ENCODE data around the gene TMPRSS4.

The TMPRSS4 gene

GRCh38 chr11:118108513-118108912 is 31.6 kb downstream of the TMPRSS4 start:
- DNase-seq: no peak

- no peak for DNase-seq
Measured at GRCh38 chr11:118109231-118109630, 32.4 kb downstream of the TMPRSS4 start.

GRCh38 chr11:118111019-118111743 is 34.3 kb downstream of the TMPRSS4 start:
- no peak for DNase-seq

GRCh38 chr11:118111744-118112035 is 34.8 kb downstream of the TMPRSS4 start:
- DNase-seq: no peak

- DNase-seq: no peak
Measured at GRCh38 chr11:118112711-118113430, 36.0 kb downstream of the TMPRSS4 start.

- DNase-seq: no peak
Measured at GRCh38 chr11:118114266-118114665, 37.4 kb downstream of the TMPRSS4 start.

GRCh38 chr11:118115048-118115447 is 38.2 kb downstream of the TMPRSS4 start:
- DNase-seq: no peak

- DNase-seq: no peak
Measured at GRCh38 chr11:118117790-118118601, 41.1 kb downstream of the TMPRSS4 start.

- no peak for DNase-seq
Measured at GRCh38 chr11:118120793-118121192, 43.9 kb downstream of the TMPRSS4 start.

GRCh38 chr11:118124929-118125535 is 48.2 kb downstream of the TMPRSS4 start:
- DNase-seq: no peak

- DNase-seq: no peak
Measured at GRCh38 chr11:118126082-118126838, 49.4 kb downstream of the TMPRSS4 start.

- no peak for DNase-seq
Measured at GRCh38 chr11:118128310-118128709, 51.4 kb downstream of the TMPRSS4 start.

- no peak for DNase-seq
Measured at GRCh38 chr11:118128721-118129470, 52.0 kb downstream of the TMPRSS4 start.

- DNase-seq: no peak
Measured at GRCh38 chr11:118129471-118130172, 52.7 kb downstream of the TMPRSS4 start.

- no peak for DNase-seq
Measured at GRCh38 chr11:118132385-118133151, 55.7 kb downstream of the TMPRSS4 start.

GRCh38 chr11:118133816-118134215 is 56.9 kb downstream of the TMPRSS4 start:
- no peak for DNase-seq

GRCh38 chr11:118135051-118135795 is 58.3 kb downstream of the TMPRSS4 start:
- no peak for DNase-seq

GRCh38 chr11:118135796-118136165 is 58.9 kb downstream of the TMPRSS4 start:
- DNase-seq: no peak

- DNase-seq: no peak
Measured at GRCh38 chr11:118136341-118136740, 59.5 kb downstream of the TMPRSS4 start.

- DNase-seq: no peak
Measured at GRCh38 chr11:118136801-118137200, 59.9 kb downstream of the TMPRSS4 start.

All from 8988T (cell line).